Prostate gland (tissue), 2 donors: ENCODE results near the gene LHFPL3. TPM values are rescaled to one million over a fixed set of nuclear protein-coding genes. Genes with fewer than 3 reads are reported as not detected.
A peak's percentile ranks its signal among the peaks of the same experiment; 100 is the strongest.

Experiments
- DNase-seq: peaks from one replicate; pipeline ENCODE4 v3.0.0-alpha.2; 2019; ENCODE audit warnings: low spot score
- H3K27ac ChIP-seq, 2 donors: fragments of 200-600 bp; sonication (generic); 2 replicates each; pipeline ENCODE4 v1.5.1; 2017 to 2019
- H3K27me3 ChIP-seq: fragments of 200-600 bp; sonication (generic); replicated peaks from 2 replicates; pipeline ENCODE4 v1.5.1; 2019; ENCODE audit not compliant: insufficient read depth
- H3K36me3 ChIP-seq, 2 donors: fragments of 200-600 bp; sonication (generic); 1 replicate in 1 of 2; 2 replicates in 1 of 2; pipeline versions ENCODE4 v1.5.1 to v1.8.1; 2017 to 2019
- H3K4me1 ChIP-seq: fragments of 200-600 bp; sonication (generic); replicated peaks from 2 replicates; pipeline ENCODE4 v1.5.1; 2019
- H3K4me3 ChIP-seq, 2 donors: fragments of 200-600 bp; sonication (generic); 2 replicates each; pipeline ENCODE4 v1.5.1; 2017 to 2019
- H3K9me3 ChIP-seq: fragments of 200-600 bp; sonication (generic); 2 replicates; pipeline ENCODE4 v1.5.1; 2017
- CTCF ChIP-seq, 4 experiments: fragments of 200-600 bp in 2 of 4; fragments of 450-650 bp in 2 of 4; sonication (generic) in 2 of 4; IDR thresholded peaks; 1 replicate in 3 of 4; 2 replicates in 1 of 4; pipeline ENCODE4 v1.5.1; 2016 to 2019; ENCODE audit warnings: antibody characterized with exemption in 4 of 4, mild to moderate bottlenecking in 2 of 4, moderate library complexity in 2 of 4
- POLR2A ChIP-seq: fragments of 450-650 bp; IDR thresholded peaks from one replicate; pipeline ENCODE4 v1.6.1; 2016; ENCODE audit warnings: antibody characterized with exemption, mild to moderate bottlenecking
- POLR2AphosphoS5 ChIP-seq: sonication (generic); formaldehyde crosslinking; IDR thresholded peaks from one replicate; pipeline ENCODE4 v1.6.1; 2017; ENCODE audit warnings: antibody characterized with exemption
- WGBS: methylation state at CpG from one replicate; pipeline ENCODE4 v1.1.5; 2018; 5-methylcytosine and 5-hydroxymethylcytosine counted together
- intact Hi-C: fragments of 100-400 bp; cut with DNase I; formaldehyde crosslinking; loops from one replicate; pipeline ENCODE4 v1.14.2; 2022
- total RNA-seq, 2 donors: library from RNA; depleted of rRNA; stranded (reverse); fragments of >200 nt; gene quantifications; one replicate each; pipeline ENCODE4 v1.1.0, GENCODE V29; 2016

The LHFPL3 gene
- total RNA-seq, 2 donors from 2014 or later: 0.14 TPM; not detected in 1

- 59% methylated on average over 1 of the region's 1 CpG for WGBS
- Histone ChIP-seq H3K27me3 (no peaks in the 10 kb centered on the region), H3K9me3 (no peaks in the 10 kb centered on the region), H3K4me3 (no peak overlapping the region), H3K27ac (no peak overlapping the region), H3K4me1 (no peaks in the 10 kb centered on the region), H3K36me3 (no peaks in the 10 kb centered on the region)
- DNase-seq: no peak
- no peak for TF ChIP-seq CTCF (IDR thresholded peaks at IDR 0.05)
- TF ChIP-seq POLR2A: no peak
- TF ChIP-seq POLR2AphosphoS5: no peak
- intact Hi-C loops: no loop called here
Measured at GRCh38 chr7:104629408-104629807, 301.0 kb downstream of the LHFPL3 start.

GRCh38 chr7:104640506-104640905, 312.1 kb downstream of the LHFPL3 start:
- no peak for DNase-seq
- no peaks in the 10 kb centered on the region for H3K4me1 ChIP-seq
- no peaks in the 10 kb centered on the region for H3K9me3 ChIP-seq
- 51% methylated on average over 4 of the region's 4 CpGs for WGBS
- no peaks in the 10 kb centered on the region for H3K36me3 ChIP-seq
- H3K4me3 ChIP-seq: no peak overlapping the region
- no peak overlapping the region for H3K27ac ChIP-seq
- no peaks in the 10 kb centered on the region for H3K27me3 ChIP-seq
- intact Hi-C loops: no loop called here
- TF ChIP-seq CTCF (IDR thresholded peaks at IDR 0.05): no peak
- no peak for TF ChIP-seq POLR2AphosphoS5
- no peak for TF ChIP-seq POLR2A

- no peak for DNase-seq
- 48% methylated on average over 2 of the region's 2 CpGs for WGBS
- H3K27ac ChIP-seq: no peak overlapping the region
- no peaks in the 10 kb centered on the region for H3K36me3 ChIP-seq
- TF ChIP-seq CTCF (IDR thresholded peaks at IDR 0.05): no peak
- no peak for TF ChIP-seq POLR2AphosphoS5
- no peak for TF ChIP-seq POLR2A
- H3K4me1 ChIP-seq: no peaks in the 10 kb centered on the region
- intact Hi-C loops: no loop called here
- no peaks in the 10 kb centered on the region for H3K27me3 ChIP-seq
- H3K4me3 ChIP-seq: no peak overlapping the region
- no peaks in the 10 kb centered on the region for H3K9me3 ChIP-seq
Measured at GRCh38 chr7:104642560-104642959, 314.2 kb downstream of the LHFPL3 start.

- Histone ChIP-seq H3K27ac (no peak overlapping the region), H3K27me3 (no peaks in the 10 kb centered on the region), H3K36me3 (no peaks in the 10 kb centered on the region), H3K9me3 (no peaks in the 10 kb centered on the region), H3K4me3 (no peak overlapping the region), H3K4me1 (no peaks in the 10 kb centered on the region)
- DNase-seq: no peak
- TF ChIP-seq POLR2A: no peak
- TF ChIP-seq POLR2AphosphoS5: no peak
- TF ChIP-seq CTCF (IDR thresholded peaks at IDR 0.05): peak in 3 of 4 experiments; percentile 12 to 30 (median 25)
- intact Hi-C loops: no loop called here
- 56% methylated on average over 5 of the region's 5 CpGs for WGBS
Measured at GRCh38 chr7:104643587-104644217, 315.3 kb downstream of the LHFPL3 start.

- H3K4me1 ChIP-seq: no peaks in the 10 kb centered on the region
- no peaks in the 10 kb centered on the region for H3K27me3 ChIP-seq
- peak; percentile 5 for DNase-seq
- no peak overlapping the region for H3K4me3 ChIP-seq
- no peak overlapping the region for H3K27ac ChIP-seq
- no peak for TF ChIP-seq POLR2A
- TF ChIP-seq CTCF (IDR thresholded peaks at IDR 0.05): no peak
- no peak for TF ChIP-seq POLR2AphosphoS5
- 35% methylated on average over 9 of the region's 9 CpGs for WGBS
- no peaks in the 10 kb centered on the region for H3K36me3 ChIP-seq
- no peaks in the 10 kb centered on the region for H3K9me3 ChIP-seq
- intact Hi-C loops: no loop called here
Measured at GRCh38 chr7:104650991-104651640, 322.7 kb downstream of the LHFPL3 start.
